ENCODE measurements around the gene SYCP2. TPM values are rescaled to one million over a fixed set of nuclear protein-coding genes. Genes with fewer than 3 reads are reported as not detected.

Gene SYCP2
- polyA plus RNA-seq, 1 experiment, result 0.24 TPM

DNA sequence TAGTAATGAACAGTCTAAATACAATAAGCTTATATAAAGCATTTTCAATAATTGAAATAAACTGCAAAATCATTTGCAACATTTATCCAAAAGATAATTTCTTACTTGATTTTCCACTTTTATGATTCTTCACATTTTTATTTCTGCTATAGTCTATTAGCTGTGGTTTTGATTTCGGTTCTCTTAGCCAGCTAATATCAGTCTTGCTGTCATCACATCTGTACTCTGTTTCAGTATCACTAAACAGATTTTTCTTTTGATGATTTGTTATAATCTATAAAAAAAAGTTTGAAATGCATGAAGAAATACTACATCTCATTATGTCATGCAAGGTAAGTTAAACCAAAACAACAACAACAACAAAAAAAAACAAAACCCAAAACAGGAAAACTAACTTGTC is 53.2 kb downstream of the SYCP2 start:
- Histone ChIP-seq H3K4me3 (ENCODE audit: low read depth, low read length) (no peak overlapping the region), H3K27me3 (ENCODE audit: control insufficient read depth, insufficient read depth, low read length) (no peaks in the 10 kb centered on the region), H3K9me3 (ENCODE audit: control insufficient read depth, insufficient read depth, low read length) (no peaks in the 10 kb centered on the region), H3K27ac (ENCODE audit: low read depth, low read length) (no peak overlapping the region)
- CTCF ChIA-PET, result interaction anchor here (1.1 kb wide), 1 partner anchor 54 kb away, joined by 5 read pairs; no protein-coding TSS in a partner anchor
- POLR2A ChIA-PET, result no interaction called here
- no peak for DNase-seq (ENCODE audit: low read depth, low spot score)
- TF ChIP-seq, protein P1, sequence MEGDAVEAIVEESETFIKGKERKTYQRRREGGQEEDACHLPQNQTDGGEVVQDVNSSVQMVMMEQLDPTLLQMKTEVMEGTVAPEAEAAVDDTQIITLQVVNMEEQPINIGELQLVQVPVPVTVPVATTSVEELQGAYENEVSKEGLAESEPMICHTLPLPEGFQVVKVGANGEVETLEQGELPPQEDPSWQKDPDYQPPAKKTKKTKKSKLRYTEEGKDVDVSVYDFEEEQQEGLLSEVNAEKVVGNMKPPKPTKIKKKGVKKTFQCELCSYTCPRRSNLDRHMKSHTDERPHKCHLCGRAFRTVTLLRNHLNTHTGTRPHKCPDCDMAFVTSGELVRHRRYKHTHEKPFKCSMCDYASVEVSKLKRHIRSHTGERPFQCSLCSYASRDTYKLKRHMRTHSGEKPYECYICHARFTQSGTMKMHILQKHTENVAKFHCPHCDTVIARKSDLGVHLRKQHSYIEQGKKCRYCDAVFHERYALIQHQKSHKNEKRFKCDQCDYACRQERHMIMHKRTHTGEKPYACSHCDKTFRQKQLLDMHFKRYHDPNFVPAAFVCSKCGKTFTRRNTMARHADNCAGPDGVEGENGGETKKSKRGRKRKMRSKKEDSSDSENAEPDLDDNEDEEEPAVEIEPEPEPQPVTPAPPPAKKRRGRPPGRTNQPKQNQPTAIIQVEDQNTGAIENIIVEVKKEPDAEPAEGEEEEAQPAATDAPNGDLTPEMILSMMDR (IDR thresholded peaks at IDR 0.05; ENCODE audit: low read depth, low read length), result no peak

DNA sequence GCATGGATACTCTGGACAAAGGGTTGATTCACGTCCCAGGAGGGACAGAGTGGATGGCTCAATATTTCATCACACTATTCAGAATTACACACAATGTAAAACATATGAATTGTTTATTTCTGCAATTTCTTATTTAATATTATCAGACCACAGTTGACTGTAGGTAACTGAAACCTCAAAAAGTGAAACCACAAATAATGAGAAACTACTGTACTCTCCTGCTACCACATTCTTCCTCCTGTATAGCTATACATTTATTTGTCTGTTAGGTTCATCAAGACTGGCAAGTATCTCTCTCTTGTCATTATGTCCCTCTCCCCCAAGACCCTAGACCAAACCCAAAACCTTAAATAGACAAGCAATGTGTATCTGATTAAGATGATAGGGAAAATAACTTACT is 60.0 kb downstream of the SYCP2 start:
- ChIA-PET CTCF (no interaction called here), POLR2A (no interaction called here)
- DNase-seq (ENCODE audit: low read depth, low spot score), result no peak
- Histone ChIP-seq H3K4me3 (ENCODE audit: low read depth, low read length) (no peak overlapping the region), H3K9me3 (ENCODE audit: control insufficient read depth, insufficient read depth, low read length) (no peaks in the 10 kb centered on the region), H3K27ac (ENCODE audit: low read depth, low read length) (no peak overlapping the region), H3K27me3 (ENCODE audit: control insufficient read depth, insufficient read depth, low read length) (no peaks in the 10 kb centered on the region)
- TF ChIP-seq, protein P1 (IDR thresholded peaks at IDR 0.05; ENCODE audit: low read depth, low read length), result no peak

DNA sequence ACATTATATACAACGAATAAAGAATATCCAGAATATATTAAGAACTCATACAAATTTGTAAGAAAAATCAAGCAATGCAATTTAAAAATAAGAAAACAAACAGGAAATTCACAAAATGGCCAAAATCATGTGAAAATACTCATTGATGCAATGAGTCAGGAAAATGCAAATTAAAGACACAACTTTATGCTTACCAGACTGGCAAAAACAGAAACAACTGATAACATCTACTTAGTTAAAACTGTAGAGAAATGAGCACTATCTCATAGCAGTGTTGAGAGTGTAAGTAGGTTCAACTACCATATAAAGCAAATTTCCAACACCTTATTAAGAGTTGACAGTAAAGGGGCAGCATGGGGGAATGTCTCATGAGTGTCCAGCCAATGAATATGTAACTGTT is 62.3 kb downstream of the SYCP2 start:
- TF ChIP-seq, protein P1 (IDR thresholded peaks at IDR 0.05; ENCODE audit: low read depth, low read length), result no peak
- CTCF ChIA-PET, result no interaction called here
- POLR2A ChIA-PET, result no interaction called here

DNA sequence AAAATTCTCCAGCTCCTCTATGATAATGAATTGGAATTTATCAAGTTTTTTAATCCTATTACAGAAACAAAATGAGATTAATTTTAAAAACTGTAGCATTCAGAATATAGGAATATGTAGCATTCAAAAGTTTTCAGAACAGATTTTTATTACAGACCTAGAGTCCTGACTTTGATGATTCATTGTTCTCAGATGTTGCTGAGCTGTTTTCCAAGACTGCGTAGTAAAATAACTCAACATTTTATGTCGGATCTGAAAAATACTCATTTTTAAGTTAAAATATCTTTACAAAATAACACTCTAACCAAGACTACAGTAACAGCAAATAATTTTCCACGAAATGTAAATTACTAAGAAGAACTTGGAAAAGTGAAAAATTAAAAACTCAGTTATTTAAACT is 67.1 kb downstream of the SYCP2 start:
- no peaks in the 10 kb centered on the region for H3K9me3 ChIP-seq (ENCODE audit: control insufficient read depth, insufficient read depth, low read length)
- no peaks in the 10 kb centered on the region for H3K27me3 ChIP-seq (ENCODE audit: control insufficient read depth, insufficient read depth, low read length)
- ChIA-PET CTCF (interaction anchor here (0.6 to 1.5 kb wide), 2 partner anchors 16 to 17 kb away, joined by 3 to 6 read pairs; no protein-coding TSS in a partner anchor), POLR2A (no interaction called here)
- H3K4me3 ChIP-seq (ENCODE audit: low read depth, low read length), result no peak overlapping the region
- DNase-seq (ENCODE audit: low read depth, low spot score), result no peak
- no peak overlapping the region for H3K27ac ChIP-seq (ENCODE audit: low read depth, low read length)
- TF ChIP-seq, protein P1 (IDR thresholded peaks at IDR 0.05; ENCODE audit: low read depth, low read length), result no peak

More for the DNA sequence above, 62.3 kb downstream of the SYCP2 start:
- no peaks in the 10 kb centered on the region for H3K27me3 ChIP-seq (ENCODE audit: control insufficient read depth, insufficient read depth, low read length)
- no peak for DNase-seq (ENCODE audit: low read depth, low spot score)
- no peak overlapping the region for H3K4me3 ChIP-seq (ENCODE audit: low read depth, low read length)
- no peak overlapping the region for H3K27ac ChIP-seq (ENCODE audit: low read depth, low read length)
- no peaks in the 10 kb centered on the region for H3K9me3 ChIP-seq (ENCODE audit: control insufficient read depth, insufficient read depth, low read length)

DNA sequence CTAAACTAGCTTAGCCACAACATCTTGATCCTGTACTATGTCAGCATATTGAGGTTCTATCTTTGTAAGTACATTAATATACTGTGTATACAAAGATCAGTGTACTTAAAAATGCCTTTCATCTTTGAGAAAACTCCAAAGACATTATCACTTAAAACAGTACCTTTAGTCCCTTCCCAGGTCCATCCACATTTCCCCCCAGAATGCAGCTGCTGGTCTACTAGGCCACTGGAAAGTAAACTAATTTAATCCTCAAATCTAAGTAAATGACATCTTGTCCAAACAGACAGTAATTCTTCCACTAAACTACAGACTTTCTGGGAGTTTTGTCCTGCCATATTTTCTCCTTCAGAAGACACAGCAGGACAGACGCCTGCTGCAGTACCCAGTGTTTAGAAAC is 68.7 kb downstream of the SYCP2 start:
- Histone ChIP-seq H3K27me3 (ENCODE audit: control insufficient read depth, insufficient read depth, low read length) (no peaks in the 10 kb centered on the region), H3K4me3 (ENCODE audit: low read depth, low read length) (no peak overlapping the region), H3K9me3 (ENCODE audit: control insufficient read depth, insufficient read depth, low read length) (no peaks in the 10 kb centered on the region), H3K27ac (ENCODE audit: low read depth, low read length) (no peak overlapping the region)
- ChIA-PET CTCF (interaction anchor here (0.6 to 0.9 kb wide), 2 partner anchors 15 to 643 kb away, joined by 3 read pairs; no protein-coding TSS in a partner anchor), POLR2A (no interaction called here)
- no peak for DNase-seq (ENCODE audit: low read depth, low spot score)
- TF ChIP-seq, protein P1 (IDR thresholded peaks at IDR 0.05; ENCODE audit: low read depth, low read length), result no peak

Measured in AG04450 (cell line).